ENCODE measurements around the gene FUT7.
A peak's percentile ranks its signal among the peaks of the same experiment; 100 is the strongest.

Gene FUT7, protein sequence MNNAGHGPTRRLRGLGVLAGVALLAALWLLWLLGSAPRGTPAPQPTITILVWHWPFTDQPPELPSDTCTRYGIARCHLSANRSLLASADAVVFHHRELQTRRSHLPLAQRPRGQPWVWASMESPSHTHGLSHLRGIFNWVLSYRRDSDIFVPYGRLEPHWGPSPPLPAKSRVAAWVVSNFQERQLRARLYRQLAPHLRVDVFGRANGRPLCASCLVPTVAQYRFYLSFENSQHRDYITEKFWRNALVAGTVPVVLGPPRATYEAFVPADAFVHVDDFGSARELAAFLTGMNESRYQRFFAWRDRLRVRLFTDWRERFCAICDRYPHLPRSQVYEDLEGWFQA

GRCh38 chr9:137031904-137032640 is at the start of gene FUT7:
Gene FUT7, minus strand, starts transcription at chr9:137032088. Its CDS starts 97 bp downstream, at chr9:137031991.
- Mint-ChIP-seq H3K4me3 (no peak within 1 kb of the TSS), H3K27ac (no peak within 1 kb of the TSS), H3K27me3 (no peaks in the 10 kb centered on the region), H3K4me1 (peaks cover 38% of the 10 kb centered on the region), H3K36me3 (no peaks in the 10 kb centered on the region), H3K9me3 (no peaks in the 10 kb centered on the region)

DNA sequence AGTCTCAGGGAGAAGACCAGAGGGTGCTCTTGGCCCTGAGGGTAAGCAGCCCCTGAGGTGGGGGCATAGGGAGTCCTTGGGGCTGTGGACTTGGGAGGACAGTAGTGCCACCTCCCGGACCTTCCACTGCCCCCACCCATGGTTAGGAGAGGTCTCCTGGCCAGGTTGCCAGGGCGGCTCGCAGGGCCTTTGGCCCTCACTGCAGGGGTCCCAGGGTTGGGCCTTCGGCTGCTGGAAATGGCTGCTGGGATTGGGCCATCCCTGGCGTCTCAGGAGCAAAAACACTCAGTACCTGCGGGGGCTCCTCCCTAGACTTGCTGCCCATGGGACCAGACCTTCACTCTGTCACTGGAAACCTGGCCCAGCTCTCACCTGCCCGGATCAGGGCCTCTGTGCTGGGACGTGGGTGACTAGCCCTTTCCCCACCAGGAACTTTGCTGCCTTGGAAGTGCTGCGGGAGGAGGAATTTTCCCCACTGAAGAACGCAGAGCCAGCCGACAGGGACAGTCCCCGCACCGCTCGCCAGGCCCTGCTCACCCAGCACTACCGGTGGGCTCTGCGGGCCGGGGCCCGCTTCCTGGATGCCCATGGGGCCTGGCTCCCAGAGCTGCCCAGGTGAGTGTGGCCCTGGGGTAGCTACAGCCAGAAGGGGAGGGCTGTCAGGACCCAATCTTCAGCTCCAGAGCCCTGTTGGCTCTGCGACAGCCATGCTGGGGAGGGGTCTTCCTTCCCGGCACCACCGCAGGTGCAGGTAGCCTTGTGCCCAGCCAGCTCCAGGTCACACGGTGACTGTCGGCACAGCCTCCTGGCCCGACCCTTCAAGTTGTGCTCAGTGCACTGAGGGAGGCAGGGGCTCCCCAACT is 48.6 kb upstream of the FUT7 start:
- no peak overlapping the region for H3K4me3 Mint-ChIP-seq
- no peak overlapping the region for H3K27ac Mint-ChIP-seq
- peaks cover 10% of the 10 kb centered on the region for H3K4me1 Mint-ChIP-seq

DNA sequence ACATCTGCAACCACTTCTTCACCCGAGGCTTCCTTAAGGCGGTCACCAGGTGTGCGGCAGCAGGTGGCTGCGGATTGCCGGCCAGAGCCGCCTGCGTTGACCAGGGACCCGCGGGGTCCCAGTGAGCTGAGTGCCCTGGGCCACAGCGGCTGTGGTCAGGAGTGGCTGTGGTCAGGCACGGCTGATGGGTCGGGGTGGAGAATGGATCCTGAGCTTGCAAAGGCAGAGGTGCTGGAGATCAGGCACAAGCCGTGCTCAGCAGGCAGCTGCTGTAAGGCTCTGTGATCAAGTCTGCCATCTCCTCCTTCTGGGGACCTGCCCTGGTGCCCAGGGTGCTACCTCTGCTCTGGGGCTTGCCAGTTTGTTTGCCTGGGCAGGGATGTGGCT is 47.5 kb upstream of the FUT7 start:
- H3K9me3 Mint-ChIP-seq: no peaks in the 10 kb centered on the region
- H3K27me3 Mint-ChIP-seq: no peaks in the 10 kb centered on the region
- no peak overlapping the region for H3K27ac Mint-ChIP-seq
- H3K4me1 Mint-ChIP-seq: peaks cover 4% of the 10 kb centered on the region
- H3K4me3 Mint-ChIP-seq: peak overlapping the region; percentile 52
- no peaks in the 10 kb centered on the region for H3K36me3 Mint-ChIP-seq

More for the DNA sequence above, 48.6 kb upstream of the FUT7 start:
- Mint-ChIP-seq H3K27me3 (no peaks in the 10 kb centered on the region), H3K36me3 (no peaks in the 10 kb centered on the region), H3K9me3 (no peaks in the 10 kb centered on the region)

- Mint-ChIP-seq H3K4me1 (peaks cover 4% of the 10 kb centered on the region), H3K36me3 (no peaks in the 10 kb centered on the region), H3K9me3 (no peaks in the 10 kb centered on the region), H3K27ac (no peak overlapping the region), H3K4me3 (peak overlapping the region; percentile 36), H3K27me3 (no peaks in the 10 kb centered on the region)
Measured at GRCh38 chr9:137078701-137079400, 47.0 kb upstream of the FUT7 start.

- Mint-ChIP-seq H3K27me3 (no peaks in the 10 kb centered on the region), H3K36me3 (no peaks in the 10 kb centered on the region), H3K27ac (no peak overlapping the region), H3K4me1 (peaks cover 4% of the 10 kb centered on the region), H3K4me3 (peak overlapping the region; percentile 52), H3K9me3 (no peaks in the 10 kb centered on the region)
Measured at GRCh38 chr9:137077758-137078693, 46.1 kb upstream of the FUT7 start.

DNA sequence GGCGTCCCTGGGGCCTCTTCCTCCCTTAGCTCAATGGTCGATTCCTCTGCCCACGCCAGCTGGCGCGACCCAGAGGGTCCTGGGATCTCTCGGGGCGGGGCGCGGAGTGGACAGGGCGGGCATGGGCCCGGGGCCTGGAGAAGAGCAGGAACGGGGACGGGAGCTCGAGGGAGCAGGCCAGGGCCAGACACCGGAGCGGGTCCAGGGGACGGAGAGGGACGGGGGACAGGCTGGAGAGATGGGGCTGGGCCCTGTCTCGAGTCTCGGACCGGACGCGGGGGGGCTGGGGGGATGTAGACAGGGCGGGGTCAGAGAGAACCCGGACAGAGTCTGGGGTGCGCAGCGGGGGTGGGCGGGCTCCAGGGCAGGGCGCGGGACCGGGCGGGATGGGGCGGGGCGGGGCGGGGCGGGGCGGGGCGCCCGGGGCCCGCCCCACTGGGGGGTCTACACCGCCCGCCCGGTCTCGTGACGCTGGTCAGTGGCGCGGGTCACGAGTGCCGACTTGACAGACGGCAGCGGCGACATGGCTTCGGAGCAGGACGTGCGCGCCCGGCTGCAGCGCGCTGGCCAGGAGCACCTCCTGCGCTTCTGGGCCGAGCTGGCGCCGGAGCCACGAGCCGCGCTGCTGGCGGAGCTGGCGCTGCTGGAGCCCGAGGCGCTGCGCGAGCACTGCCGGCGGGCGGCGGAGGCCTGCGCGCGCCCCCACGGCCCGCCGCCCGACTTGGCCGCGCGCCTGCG is 45.3 kb upstream of the FUT7 start, which contains the start of gene UAP1L1:
Gene UAP1L1 (plus strand): TSS at position 508 of the 738 bp plus-strand sequence. CDS start 16 bp downstream, at position 524.
- Mint-ChIP-seq H3K9me3 (no peaks in the 10 kb centered on the region), H3K36me3 (no peaks in the 10 kb centered on the region), H3K4me3 (peak within 1 kb of the TSS; percentile 52), H3K27me3 (no peaks in the 10 kb centered on the region), H3K4me1 (peaks cover 4% of the 10 kb centered on the region), H3K27ac (peak within 1 kb of the TSS; percentile 51)

DNA sequence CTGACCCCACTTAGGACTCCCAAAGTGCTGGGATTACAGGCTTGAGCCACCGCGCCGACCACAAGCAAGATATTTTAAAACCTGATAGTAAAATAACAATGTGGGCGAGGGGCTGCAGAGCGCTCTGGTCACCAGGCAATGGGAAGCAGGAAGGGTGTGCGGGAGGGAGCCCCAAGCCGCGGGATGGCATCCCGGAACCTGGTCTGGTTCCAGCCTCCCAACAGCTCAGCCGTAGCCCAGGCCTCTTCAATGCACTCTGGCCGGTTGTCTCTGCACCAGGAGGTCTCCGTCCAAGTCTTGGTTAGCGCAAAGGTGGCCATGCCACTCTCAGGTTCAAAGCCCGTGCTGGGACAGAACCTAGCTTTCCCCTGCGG is 44.7 kb upstream of the FUT7 start:
- peak overlapping the region; percentile 51 for H3K27ac Mint-ChIP-seq
- no peaks in the 10 kb centered on the region for H3K36me3 Mint-ChIP-seq
- peaks cover 4% of the 10 kb centered on the region for H3K4me1 Mint-ChIP-seq
- H3K9me3 Mint-ChIP-seq: no peaks in the 10 kb centered on the region
- H3K4me3 Mint-ChIP-seq: peak overlapping the region; percentile 38
- no peaks in the 10 kb centered on the region for H3K27me3 Mint-ChIP-seq

GRCh38 chr9:137075275-137075775 is 43.4 kb upstream of the FUT7 start:
- H3K4me3 Mint-ChIP-seq: no peak overlapping the region
- H3K27me3 Mint-ChIP-seq: no peaks in the 10 kb centered on the region
- H3K9me3 Mint-ChIP-seq: no peaks in the 10 kb centered on the region
- H3K27ac Mint-ChIP-seq: no peak overlapping the region
- peaks cover 11% of the 10 kb centered on the region for H3K4me1 Mint-ChIP-seq
- H3K36me3 Mint-ChIP-seq: no peaks in the 10 kb centered on the region

- Mint-ChIP-seq H3K9me3 (no peaks in the 10 kb centered on the region), H3K27me3 (no peaks in the 10 kb centered on the region), H3K27ac (no peak overlapping the region), H3K36me3 (no peaks in the 10 kb centered on the region), H3K4me3 (no peak overlapping the region), H3K4me1 (peaks cover 8% of the 10 kb centered on the region)
Measured at GRCh38 chr9:137074657-137075274, 42.9 kb upstream of the FUT7 start.

DNA sequence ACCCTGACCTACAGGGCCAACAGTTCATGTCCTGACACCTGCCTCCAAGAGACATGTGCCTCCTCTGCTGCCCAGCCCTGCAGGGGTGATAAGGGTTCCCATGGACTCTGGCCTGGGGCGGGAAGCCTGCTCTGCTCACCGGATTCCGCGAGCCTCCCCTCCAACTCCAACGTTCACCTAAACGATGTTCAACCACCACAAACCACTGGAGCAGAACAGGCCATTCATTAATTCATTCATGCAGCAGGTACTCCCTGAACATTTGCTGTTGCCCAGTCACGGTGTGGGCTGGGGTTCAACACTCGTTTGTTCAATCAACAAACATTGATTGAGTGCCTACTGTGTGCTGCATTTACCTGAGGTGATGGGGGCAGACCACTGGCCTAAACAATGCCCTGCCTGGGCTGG is 42.1 kb upstream of the FUT7 start:
- no peak overlapping the region for H3K27ac Mint-ChIP-seq
- H3K27me3 Mint-ChIP-seq: no peaks in the 10 kb centered on the region

DNA sequence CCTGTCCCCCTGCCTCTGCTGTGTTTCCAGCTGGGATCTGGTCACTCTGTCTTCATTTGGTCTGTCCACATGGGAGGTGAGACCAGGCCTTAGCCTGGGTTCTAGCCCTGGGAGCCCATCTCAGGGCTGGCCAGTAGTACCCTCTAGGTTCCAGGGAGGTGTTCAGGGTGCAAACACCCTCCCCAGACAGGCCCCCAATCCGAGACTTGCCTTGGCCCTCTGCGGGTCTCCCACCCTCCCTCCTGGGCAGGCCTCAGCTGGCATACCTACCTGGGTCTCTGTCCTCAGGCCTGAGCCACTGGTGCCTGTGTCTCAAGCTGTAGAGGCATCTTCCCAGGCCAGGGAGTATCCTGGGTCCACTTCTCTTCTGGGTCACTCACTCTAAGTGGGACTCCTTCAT is 39.4 kb upstream of the FUT7 start:
- Mint-ChIP-seq H3K4me3 (peak overlapping the region; percentile 82), H3K9me3 (no peaks in the 10 kb centered on the region), H3K27ac (peak overlapping the region; percentile 72), H3K27me3 (peaks cover 2% of the 10 kb centered on the region), H3K36me3 (no peaks in the 10 kb centered on the region), H3K4me1 (peaks cover 11% of the 10 kb centered on the region)

More for the DNA sequence above, 42.1 kb upstream of the FUT7 start:
- Mint-ChIP-seq H3K4me3 (no peak overlapping the region), H3K36me3 (no peaks in the 10 kb centered on the region), H3K9me3 (no peaks in the 10 kb centered on the region), H3K4me1 (peaks cover 7% of the 10 kb centered on the region)

DNA sequence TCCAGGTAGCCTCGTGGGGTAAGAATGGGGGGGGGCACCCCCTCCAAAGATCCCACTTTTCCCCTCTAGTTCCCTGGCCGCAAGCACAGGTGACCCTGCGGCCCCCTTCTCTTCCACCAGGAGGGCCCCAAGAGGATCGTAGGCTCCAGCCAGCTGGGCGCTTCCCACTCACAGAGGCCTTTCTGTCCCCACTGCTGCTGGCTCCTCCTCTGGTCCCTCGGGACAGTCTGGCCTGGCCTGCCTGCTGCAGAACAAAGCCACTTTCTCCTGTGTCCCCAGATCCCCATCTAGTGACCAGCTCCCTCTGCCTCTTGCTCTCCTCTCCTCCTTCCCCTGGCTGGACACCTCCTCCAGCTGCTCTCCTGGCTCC is 39.0 kb upstream of the FUT7 start:
- no peaks in the 10 kb centered on the region for H3K9me3 Mint-ChIP-seq
- peak overlapping the region; percentile 82 for H3K4me3 Mint-ChIP-seq
- no peaks in the 10 kb centered on the region for H3K36me3 Mint-ChIP-seq
- peaks cover 2% of the 10 kb centered on the region for H3K27me3 Mint-ChIP-seq
- H3K27ac Mint-ChIP-seq: peak overlapping the region; percentile 23
- peaks cover 11% of the 10 kb centered on the region for H3K4me1 Mint-ChIP-seq

DNA sequence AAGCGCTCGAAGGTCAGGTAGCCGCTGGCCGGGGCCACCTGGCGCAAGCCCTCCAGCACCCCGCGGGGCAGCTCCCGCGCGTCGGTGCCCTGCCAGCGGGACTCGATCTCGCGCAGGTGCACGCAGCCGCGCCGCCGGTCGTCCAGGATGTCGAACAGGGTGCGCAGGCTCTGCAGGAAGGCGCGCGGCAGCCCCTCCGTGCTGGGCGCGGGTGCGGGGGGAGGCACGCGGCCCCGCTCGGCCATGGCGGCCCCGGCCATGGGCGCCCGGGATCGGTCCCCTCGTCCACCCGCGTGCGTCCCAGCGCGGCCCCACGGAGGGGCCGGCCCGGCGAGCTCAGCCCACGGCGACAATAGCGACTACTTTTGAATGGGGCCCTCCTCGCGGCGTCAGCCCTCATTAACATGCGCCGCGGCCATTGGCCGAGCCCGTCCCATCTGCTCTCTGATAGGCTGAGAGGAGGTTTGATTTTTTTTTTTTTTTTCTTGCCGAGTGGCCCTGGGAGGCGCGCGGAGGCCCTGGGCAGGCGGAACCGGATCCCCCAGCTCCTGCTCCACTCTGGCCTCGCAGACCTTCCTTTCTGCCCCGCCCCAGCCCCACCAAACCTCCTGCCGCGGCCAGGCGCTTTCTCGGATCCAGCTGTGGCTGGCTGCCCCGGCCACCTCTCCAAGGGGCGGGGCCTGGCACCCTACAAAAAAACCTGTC is 38.5 kb upstream of the FUT7 start, which contains the start of gene SAPCD2:
Gene SAPCD2 (minus strand): TSS at position 357 of the 705 bp plus-strand sequence. CDS start 97 bp downstream, at position 260.
- Mint-ChIP-seq H3K27me3 (peaks cover 2% of the 10 kb centered on the region), H3K4me3 (peak within 1 kb of the TSS; percentile 82), H3K36me3 (no peaks in the 10 kb centered on the region), H3K27ac (peak within 1 kb of the TSS; percentile 23), H3K9me3 (no peaks in the 10 kb centered on the region), H3K4me1 (peaks cover 11% of the 10 kb centered on the region)

All from activated naive CD4-positive, alpha-beta T cell treated with anti-CD3 and anti-CD28 coated beads, Interleukin-2, amount 50 U/mL, for 24 hours (primary cell).